Cardiac fibroblast (primary cell): ENCODE results near the gene OTOS.

ENCODE experiments used
- DNase-seq, 2 donors: peaks; one replicate each; pipeline versions ENCODE4 v3.0.0 to v3.0.0-alpha.2; 2010; ENCODE audit warnings: low read depth in 2 of 2
- H3K4me3 ChIP-seq, 2 donors: replicated peaks in 1 of 2; 1 replicate in 1 of 2; 2 replicates in 1 of 2; pipeline ENCODE4 v1.5.1; 2011; ENCODE audit warnings: low read depth in 2 of 2, low read length in 2 of 2, mild to moderate bottlenecking in 2 of 2, moderate library complexity in 1 of 2
- CTCF ChIP-seq: IDR thresholded peaks from one replicate; pipeline ENCODE4 v1.5.1; 2011; ENCODE audit warnings: low read depth, mild to moderate bottlenecking, low read length, inconsistent platforms

OTOS gene

DNA sequence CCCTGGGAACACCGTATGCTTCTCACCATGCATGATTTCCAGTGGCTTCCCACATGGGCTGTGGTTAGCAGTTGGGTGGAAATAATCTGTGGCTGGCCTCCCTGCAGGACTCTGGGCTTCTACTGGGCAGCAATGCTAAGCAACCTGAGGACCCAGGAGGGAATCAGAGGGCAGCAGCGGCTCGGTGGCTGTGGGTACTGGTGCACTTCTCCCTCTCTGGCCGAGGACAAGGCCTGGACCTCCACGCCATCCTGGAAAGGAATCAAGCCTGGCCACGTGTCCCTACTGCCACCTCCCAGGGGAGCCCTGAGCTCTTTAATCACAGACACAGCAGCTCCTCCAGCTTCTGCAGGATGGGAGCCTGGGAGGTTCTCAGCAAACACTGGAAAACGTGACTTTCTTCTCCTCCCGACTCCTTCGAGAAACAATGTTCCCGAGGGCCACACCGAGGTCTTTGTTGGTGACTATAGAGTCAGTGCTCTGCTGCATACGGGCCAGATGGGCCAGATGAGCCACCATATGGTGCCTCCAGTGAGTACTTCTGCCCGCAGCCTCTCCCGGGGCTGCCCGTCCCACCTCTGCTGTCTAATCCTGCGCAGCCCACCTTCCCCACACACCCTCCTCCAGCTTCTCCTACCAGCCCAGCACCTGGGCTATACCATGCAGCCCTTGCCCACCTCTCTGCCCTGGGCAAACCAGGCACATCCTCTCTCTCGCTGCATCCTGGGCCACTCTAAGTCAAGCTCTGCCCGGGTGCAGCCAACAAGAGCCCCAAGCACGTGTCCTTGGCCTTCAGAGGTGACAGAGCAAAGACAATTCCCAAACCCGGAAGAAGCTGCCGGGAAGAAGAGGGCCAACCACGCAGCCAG lies 42.8 kb upstream of the OTOS start:
- DNase-seq, result no peak
- no peak for TF ChIP-seq CTCF
- no peak overlapping the region for H3K4me3 ChIP-seq

GRCh38 chr2:240182476-240182875 lies 42.0 kb upstream of the OTOS start:
- DNase-seq, result no peak
- H3K4me3 ChIP-seq, result no peak overlapping the region
- no peak for TF ChIP-seq CTCF

DNA sequence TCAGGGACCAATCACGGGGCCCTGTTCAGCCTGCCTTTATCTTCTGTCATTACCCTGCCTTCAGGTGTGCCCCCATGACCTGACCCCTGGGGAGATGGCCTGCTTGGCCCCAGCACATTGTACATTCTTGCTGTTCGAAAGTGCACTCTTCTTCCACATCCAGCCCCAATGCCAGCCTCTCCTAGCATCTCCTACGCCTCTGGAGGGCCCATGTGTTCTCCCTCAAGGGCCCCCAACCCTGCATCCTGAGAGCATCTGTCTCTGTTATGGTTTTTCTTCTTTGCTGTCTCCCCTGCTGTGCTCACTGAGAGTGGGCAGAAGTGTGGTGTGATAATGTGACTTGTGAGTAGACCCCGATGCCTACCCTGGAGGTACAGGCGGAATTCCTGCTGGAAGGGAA lies 41.5 kb upstream of the OTOS start:
- H3K4me3 ChIP-seq, result no peak overlapping the region
- no peak for DNase-seq
- no peak for TF ChIP-seq CTCF

GRCh38 chr2:240179941-240180666 lies 39.6 kb upstream of the OTOS start:
- TF ChIP-seq CTCF, result no peak

DNA sequence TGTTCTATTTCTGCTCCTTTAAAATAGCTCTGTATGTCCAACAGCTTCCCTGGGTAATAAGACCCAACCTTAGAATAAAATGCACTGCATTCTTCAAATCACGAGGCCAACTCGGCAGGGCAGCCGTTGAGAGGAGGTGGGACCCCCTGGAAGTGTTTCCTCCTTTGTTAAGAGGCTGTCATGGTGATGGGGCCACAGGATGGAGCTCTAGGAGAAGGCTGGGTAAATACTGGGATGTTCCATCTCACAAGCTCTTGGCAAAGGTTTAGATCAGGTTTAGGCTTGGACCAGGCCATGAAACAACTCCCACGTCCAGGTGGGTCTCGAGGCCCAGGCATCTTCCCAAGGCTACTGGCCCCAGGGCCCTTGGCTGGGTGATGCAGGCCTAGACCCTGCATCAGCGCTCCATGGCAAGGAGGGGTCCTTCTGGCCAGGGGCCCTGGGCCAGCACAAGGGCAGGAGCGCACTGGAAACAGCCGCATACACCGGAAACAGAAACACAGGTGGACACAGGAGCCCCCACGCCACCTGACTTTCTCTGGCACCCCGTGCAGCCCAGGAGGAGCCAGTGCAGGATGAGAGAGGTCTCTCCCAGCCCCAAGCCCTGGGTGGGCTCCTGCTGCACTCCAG lies 38.8 kb upstream of the OTOS start:
- no peak overlapping the region for H3K4me3 ChIP-seq
- DNase-seq, result no peak
- TF ChIP-seq CTCF, result no peak

More at GRCh38 chr2:240179941-240180666, 39.6 kb upstream of the OTOS start:
- no peak overlapping the region for H3K4me3 ChIP-seq
- DNase-seq, result no peak

GRCh38 chr2:240178564-240178963 lies 38.1 kb upstream of the OTOS start:
- no peak for TF ChIP-seq CTCF
- H3K4me3 ChIP-seq, result no peak overlapping the region
- no peak for DNase-seq
